ENCODE measurements around the gene CIAPIN1.

The CIAPIN1 gene

DNA sequence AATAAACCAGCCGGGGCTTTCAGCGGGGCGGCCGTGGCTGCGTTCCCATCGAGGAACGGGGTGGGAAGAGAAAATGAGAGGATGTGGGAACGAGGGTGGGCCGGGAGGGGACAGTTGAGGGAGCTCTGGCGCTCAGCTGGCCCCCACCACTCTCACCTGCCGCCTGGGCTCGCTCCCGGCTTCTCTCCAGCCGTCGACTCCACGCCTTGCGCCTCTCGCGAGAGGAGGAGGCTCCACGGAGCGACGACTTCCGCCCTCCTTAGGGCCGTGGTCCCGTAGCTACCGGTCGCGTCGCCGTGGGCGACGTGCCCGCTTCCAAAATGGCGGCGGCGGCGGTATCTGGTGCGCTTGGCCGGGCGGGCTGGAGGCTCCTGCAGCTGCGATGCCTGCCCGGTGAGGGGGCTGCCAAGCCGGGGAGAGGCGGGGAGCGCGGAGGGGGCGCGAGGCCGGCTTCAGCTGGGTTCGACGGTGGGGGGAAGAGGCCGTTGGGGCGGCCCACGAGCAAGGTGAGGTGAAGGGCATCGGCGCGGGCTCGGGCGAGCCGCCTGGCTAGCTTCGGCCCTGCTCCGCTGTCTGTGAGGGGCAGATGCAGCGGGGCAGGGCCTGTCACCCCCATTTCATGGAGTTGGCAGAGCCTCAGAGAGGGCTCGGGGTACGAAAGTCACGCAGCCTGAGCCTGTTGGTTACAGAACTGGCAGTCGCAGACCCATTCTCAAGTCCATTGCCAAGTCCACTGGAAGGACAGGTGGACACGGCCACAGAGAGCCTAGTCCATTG, at the start of gene CIAPIN1, which contains the start of gene COQ9:
CIAPIN1 (minus strand) TSS at position 200 of the 777 bp plus-strand sequence. CDS start 6,457 bp downstream, outside the sequence.
COQ9 (plus strand) TSS at position 294 of the 777 bp plus-strand sequence; CDS start at position 321, 27 bp downstream.
- DNase-seq (ENCODE audit: low spot score), result peak; percentile 93

GRCh38 chr16:57493767-57494166, 46.6 kb upstream of the CIAPIN1 start:
- no peak for DNase-seq (ENCODE audit: low spot score)

GRCh38 chr16:57489229-57489628, 42.0 kb upstream of the CIAPIN1 start:
- DNase-seq (ENCODE audit: low spot score), result no peak

DNA sequence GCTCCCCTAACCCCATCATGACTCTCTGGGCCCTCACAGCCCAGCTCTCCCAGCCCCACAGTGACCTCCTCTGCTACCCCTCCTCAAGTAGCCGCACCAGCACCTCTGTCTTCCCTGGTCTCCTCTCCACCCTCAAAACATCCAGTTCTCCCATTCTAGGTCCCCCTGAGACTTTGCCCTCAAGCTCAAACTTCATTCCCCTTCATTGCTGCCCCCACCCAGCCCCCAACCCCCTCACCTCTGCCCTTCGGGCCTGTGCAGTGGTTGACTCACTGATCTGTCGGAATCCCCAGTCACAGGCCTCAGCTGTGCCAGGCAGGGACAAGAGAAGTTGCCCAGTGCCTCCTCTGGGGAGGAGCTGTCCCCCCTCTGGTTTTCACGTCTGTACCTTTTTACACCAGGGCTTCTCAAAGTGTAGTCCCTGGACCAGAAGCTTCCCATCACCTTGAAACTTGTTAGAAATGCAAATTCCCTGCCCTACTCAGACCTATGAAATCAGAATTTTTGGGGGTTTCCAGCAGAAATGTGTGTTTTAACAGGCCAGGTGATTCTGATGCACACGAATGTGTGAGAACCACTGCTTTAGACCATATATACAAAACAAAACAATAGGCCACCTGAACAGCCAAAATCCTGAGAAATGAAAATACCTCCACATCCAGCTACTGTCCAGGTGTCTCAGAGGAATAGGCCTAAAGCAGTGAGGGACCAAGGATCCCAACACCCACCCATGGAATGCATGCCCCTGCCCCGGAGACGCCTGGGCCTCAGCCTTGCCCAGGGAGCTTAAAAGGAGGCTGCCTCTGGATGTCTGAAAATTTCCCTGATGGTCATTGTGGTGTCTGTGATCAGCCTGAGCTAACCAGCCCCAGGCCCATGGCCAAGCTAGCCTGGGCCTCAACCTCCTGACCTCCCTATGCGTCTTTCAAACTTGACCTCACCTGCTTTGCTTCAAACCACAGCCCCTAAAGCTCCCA, 40.0 kb upstream of the CIAPIN1 start:
- no peak for DNase-seq (ENCODE audit: low spot score)

DNA sequence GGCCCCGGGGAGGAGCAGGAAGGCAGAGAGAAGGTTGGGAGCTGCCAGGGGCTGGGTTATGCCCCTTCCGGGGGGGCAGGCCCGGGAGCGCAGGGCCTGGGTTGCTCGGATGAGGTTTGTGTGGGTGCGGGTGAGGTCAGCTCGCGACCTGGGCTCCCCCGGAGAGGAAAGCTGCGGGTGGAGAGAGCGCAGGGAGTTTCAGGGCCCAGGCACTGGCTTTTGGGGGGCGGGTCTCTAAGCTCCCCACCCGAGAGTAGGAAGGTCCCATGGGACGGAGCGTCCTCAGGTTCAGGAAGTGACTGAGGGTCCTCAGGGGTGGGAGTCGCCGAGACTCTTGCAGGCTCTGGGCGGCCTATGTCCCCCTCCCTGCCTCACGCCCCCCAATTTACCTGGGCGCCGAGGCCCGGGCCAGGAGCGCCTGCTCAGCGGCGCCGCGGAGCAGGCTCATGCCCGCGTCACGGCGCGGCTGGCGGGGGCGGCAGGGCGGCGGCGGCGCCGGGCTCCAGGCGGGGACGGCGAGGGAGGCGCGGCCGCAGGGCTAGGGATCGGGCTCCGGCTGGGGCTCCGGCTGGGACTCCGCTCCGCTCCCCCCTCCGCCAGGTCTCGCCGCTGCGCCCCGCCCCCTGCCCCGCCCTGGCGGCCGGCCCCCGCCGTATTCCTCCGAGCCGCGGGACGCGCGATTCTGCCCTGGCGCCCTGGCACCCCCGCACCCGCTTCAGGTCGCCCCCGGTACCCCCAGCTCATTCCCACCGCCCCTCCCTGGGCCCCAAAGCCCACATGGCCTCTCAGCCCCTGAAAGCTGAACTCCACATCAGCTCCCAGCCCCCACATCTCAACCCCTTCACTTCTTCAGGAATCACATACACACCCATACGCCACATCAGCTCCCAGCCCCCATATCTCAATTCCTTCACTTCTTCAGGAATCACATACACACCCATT, 39.0 kb upstream of the CIAPIN1 start, which contains the start of gene DOK4:
DOK4 (minus strand) TSS at position 578 of the 942 bp plus-strand sequence. CDS start 6,986 bp downstream, outside the sequence.
- peak; percentile 68 for DNase-seq (ENCODE audit: low spot score)

- no peak for DNase-seq (ENCODE audit: low spot score)
Observed at GRCh38 chr16:57485091-57485915, 38.1 kb upstream of the CIAPIN1 start.

- DNase-seq (ENCODE audit: low spot score), result no peak
Observed at GRCh38 chr16:57484515-57485005, 37.4 kb upstream of the CIAPIN1 start.

DNA sequence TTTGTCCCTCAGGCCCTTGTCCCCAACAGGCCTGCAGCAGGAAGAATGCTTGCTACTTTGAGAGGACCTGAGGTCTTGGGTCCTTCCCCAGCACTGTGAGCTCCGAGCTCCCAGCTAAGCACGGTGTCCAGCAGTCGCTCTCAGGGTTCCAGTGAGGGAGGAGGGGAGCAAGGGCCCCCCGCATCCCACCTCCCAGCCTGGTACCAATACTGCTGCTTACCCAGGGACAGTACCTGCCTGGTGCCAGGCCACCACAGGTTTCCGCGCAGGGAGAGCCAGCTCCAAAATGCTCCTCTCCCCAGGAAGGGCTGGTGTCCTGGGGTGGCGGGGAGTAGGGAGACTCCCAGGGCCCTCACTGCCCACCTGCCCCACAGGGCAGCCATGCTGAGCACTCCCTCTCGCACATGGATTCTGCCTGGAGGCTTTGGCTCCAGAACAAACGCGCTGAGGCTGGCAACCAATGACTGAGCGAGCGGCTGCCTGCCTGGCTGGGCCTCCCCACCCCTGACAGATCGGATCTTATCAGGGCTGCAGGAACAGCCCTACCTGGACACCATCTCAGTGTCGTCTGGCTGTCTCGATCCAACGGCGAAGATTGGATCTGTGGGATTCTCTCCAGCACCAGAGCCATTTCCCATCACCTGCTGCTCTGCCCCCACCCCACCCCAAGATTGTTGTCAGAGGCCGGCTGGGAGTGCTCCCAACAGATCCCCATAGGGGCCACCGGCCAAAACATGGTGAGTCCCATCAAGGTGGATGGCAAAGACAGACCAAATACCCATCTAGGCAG, 36.7 kb upstream of the CIAPIN1 start:
- peak; percentile 89 for DNase-seq (ENCODE audit: low spot score)

DNA sequence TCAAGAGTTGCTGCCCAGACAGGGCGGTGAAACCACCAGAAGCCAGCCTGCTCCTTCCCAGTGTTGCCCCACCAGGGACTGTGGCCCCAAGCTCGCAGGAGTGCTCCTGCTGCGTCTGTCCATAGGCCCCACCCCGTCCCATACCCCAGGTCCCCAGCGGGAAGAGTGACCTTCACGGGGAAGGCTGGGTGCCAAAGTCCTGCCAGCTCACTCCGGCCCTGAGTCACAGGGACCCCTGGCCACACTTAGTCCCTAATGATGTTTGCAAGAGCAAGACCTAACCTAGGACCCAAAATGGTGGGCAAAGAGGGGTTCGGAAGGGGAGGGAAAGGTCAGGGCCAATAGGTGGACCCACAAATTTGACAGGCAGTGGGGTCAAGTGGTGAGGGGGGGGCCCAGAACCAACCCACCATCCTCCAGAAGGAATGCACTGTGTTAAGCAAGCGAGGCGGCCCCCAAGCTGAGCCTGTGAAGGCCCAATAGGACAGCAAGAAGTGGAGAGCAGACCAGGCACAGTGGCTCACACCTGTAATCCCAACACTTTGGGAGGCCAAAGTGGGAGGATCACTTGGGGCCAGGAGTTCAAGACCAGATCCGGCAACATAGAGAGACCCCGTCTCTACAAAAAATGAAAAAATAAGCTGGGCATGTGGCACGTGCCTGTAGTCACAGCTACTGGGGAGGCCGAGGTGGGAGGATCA, 35.8 kb upstream of the CIAPIN1 start:
- no peak for DNase-seq (ENCODE audit: low spot score)

DNA sequence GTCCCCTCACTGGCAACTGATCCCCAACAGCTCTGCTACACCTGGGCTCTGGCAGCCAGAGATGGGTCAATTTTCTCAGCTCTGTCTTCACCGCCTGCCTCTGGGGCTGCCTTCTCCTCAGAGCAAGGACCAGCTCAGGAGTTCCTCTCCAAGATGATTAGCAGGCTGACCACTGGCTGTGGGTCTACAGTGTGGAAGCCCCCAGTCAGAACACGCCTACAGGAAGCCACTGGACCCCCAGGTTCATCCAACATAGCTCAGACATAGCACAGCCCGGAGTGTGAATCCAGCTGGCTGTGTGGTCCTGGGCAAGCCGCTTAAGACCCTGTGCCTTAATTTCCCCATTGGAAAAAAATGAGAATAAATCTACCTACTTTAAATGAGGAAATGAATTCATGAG, 34.2 kb upstream of the CIAPIN1 start:
- DNase-seq (ENCODE audit: low spot score), result no peak

DNA sequence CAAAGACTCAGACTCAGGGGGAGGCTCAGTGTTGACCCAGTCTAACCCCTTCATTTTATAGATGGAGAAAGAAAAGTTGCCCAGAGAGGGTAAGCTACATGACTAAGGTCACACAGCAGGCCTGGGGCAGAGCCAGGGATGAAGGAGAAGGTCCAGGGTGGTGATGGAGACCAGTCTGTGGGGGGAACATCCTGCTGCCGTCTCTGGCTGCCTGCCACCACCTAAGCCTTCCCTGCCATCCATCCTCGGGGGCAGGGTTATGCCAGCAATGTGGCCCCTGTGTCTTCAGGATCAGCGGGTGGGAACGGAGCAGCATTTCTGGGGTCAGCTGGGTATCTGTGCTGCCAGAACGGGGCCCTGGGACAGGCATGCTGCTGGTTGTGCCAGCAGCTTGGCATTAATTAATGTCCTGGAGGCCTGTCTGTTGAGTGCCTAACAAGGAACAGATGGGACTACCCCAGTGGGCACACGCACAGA, 33.6 kb upstream of the CIAPIN1 start:
- DNase-seq (ENCODE audit: low spot score), result peak; percentile 71

DNA sequence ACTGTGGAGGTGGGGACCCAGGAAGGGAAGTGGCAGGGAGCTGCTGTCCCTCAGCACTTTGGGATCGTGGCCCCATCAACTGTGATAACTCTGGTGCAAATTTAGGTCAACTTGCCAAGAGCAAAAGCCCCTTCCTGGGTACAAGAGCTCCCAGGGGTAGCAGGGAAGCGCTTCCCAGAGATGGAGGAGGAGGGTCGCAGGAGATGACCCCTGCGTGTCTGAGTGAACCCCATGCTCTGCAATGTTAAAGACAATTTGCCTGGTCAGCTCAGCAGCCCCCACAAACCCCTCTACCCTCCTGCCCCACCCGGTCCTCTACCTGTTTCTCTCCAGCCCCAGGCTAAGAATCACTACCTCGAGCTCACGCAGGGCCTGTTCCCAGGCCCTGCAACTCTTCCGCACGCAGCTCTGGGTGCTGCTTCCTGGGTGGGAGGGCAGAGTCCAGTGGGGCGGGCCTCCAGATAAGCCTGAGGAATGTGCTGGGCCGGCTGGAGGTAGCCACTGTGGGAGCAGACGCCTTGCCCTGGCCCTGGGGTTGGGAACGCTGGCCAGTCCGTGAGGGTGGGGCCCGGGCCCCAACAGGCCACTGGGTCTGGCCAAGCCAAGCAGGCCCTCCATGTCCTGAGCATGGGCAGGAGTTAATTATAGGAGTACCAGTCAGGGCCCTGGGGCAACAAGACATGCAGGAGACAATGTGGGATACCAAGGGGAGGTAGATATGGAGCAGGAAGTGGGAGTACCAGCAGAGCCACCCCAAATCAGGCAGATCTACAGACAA, 33.0 kb upstream of the CIAPIN1 start:
- no peak for DNase-seq (ENCODE audit: low spot score)

GRCh38 chr16:57479205-57479975, 32.2 kb upstream of the CIAPIN1 start:
- peak; percentile 80 for DNase-seq (ENCODE audit: low spot score)

GRCh38 chr16:57478396-57479204, 31.4 kb upstream of the CIAPIN1 start:
- no peak for DNase-seq (ENCODE audit: low spot score)

DNA sequence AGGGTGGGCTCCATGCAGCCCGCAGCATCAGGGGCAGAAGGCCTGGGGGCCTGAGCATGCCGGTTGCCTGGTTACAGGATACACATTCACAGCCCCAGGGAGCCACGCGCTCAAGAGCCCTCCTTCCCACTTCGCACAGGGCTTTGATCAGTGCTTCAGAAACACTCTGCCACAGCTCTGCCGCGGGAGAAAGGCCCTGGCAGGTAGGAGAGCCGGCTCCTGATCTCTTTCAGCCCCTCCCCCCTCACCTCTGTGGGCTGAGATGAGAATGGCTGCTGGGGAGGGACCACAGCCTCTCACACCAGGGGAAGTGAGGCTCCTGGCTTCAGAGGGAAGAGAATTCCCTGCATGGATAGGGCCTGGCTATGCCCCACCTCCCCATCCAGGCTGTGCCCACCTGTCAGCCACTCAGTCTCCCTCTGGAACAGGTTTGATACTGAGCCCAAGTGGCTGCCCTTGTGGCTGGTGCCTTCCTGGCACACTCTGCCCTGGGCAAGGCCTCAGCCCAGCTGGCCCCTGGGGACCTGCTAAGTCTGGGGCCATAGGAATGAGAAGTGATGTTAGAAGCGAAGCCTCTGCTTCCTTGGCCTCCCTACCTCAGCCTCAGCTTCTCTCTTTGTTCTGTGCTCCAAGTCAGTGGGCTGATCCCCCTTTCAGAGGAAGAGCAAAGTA, 30.5 kb upstream of the CIAPIN1 start:
- DNase-seq (ENCODE audit: low spot score), result no peak
